ENCODE measurements around the gene PAGE2B. TPM values are rescaled to one million over a fixed set of nuclear protein-coding genes. Genes with fewer than 3 reads are reported as not detected.
"Not testable (repeated sequence)": the region's sequence is repeated elsewhere in the genome, so short reads cannot be mapped to it uniquely, and the experiment has no call there.

PAGE2B gene
- total RNA-seq, 1 donor from 2014 or later: not detected

DNA sequence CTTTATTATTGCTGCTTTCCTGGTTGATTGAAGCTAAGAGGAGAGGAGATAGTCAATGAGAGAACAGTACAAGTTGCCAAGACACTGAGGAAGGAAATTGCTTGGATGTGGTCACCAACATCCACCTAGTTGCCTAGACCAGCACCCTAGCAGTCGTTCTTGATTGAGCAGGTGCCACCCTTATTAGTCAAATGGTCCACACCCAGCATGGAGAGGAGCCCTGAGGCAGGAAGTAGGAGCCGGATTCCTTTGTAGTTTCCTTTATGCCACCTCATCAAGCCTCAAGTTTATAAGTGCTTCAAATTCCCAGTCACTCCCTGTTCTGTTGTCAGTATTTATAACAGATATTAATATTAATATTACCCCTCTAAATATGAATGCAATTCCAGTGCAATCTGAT lies 33.1 kb downstream of the PAGE2B start:
- intact Hi-C loops (cut with micrococcal nuclease): no loop called here

DNA sequence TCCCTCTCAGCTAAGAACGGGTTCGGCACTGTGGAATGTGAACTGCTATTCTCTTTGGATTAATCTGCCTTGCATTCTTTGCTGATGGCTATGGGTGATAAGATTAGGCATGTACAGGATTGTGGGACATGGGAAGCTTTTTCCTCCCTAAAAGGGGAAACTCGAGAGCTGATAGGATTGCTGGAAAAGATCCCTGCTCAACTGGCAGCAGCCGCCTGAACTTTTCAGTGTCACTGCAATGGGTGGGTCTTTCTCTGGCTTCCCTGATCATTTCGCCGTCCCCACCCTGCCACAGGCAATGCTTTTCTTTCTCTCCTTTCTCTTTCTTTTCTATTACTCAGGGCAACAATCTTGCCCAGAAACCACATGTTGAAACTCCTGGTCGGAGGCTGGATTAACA lies 34.5 kb downstream of the PAGE2B start:
- intact Hi-C loops (cut with micrococcal nuclease): no loop called here

DNA sequence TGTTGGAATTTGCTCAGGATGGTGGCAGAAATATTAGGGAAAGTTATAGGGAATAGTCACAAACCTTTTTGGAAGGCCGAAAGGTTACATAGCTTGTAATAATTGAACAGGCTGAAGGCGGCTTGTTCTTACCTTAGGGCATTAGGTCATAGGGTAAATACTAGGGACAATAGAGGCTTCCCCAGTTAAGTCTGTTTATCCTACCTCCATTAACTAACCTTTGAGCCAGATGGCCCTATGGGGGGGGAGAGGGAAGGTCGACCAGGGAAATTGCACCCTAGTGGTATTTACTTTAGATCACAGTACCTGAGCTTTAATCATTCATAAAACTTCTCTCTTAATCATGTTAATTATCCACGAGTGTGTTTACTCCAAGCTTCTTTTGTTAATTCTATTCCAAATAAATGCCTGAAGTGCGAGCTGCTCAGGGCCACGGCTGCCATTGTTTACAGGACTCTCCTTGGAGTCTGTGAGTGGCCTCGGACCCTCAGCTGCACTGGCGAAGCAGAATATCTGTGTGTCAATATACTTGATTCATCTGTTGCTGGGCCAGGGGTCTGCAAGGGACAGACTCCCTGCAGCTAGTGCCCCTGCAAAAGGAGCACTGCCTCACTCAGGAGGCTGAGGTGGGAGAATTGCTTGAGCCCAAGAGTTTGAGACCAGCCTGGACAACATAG lies 36.9 kb downstream of the PAGE2B start:
- intact Hi-C loops (cut with micrococcal nuclease): no loop called here

DNA sequence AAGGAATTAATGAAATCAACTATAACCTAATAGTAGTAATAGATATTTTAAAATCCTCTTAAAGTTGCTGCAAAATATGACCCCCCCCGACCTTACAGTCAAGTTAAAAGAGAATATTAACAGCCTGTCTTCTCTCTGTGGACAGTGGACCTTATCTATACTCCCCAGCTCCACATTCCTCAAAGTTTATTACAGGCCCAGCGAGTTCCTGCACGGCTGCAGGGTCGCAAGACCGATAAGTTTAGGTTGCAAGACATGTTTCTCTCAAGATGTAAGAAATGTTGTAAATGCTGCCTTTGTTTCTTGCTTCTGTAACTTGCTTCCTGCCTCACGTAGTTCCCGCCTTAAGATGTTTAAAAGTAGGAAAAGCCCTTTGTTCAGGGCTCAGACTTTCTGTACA lies 41.8 kb downstream of the PAGE2B start:
- intact Hi-C loops (cut with micrococcal nuclease): not testable (repeated sequence)

DNA sequence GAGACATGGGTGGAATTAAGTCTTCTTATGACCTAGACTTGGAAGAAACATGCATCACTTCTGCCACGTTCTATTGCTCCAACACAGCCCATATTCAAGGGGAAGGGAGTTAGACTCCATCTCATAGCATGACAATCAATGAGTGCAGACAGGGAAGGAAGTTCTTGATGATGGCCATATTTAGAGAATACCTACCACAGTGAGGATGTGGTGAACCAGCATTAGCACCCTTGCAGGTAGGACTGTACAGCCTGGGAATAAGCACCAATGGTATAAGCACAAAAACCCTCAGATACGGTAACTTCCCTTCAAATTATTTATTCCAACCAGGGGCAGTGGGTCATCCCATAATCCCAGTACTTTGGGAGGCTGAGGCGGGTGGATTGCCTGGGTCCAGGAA lies 43.7 kb downstream of the PAGE2B start:
- intact Hi-C loops (cut with micrococcal nuclease): no loop called here

DNA sequence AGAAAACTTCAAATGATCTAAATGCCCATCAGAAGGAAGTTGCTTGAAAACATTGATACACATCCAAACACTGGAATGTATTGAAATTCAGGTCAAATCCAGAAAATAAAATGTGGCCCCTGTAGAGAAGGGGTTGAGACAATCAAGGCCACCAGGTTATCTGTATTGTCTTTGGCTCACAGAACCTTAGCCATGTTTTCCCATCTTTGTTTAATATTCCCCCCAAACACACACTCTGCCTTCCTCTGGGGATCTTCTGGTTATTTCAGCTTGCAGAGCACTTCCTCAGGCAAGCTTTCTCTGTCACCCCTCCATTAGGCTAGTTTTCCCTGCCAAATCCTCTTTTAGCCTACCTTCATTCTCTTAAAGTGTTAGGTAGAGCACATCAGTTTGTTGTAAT lies 44.4 kb downstream of the PAGE2B start:
- intact Hi-C loops (cut with micrococcal nuclease): no loop called here

DNA sequence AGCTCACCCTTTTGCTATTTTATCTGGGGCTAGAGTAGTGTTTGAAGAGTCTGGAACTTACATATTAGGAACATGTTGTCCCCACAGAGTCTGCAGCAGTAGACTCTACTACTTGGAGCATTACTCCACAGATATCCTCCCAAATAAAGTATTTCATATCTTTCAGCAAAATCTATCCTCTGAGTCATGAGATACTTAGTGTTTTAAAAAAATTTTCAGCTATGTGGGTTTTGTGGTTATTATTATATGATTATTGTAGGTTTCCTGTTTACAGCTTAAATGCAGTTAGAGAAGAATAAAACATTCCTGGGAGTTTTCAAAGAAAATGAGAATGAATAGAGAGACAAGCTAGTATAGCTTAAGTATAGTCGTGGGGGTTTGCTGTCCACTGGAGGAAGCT lies 44.9 kb downstream of the PAGE2B start:
- intact Hi-C loops (cut with micrococcal nuclease): no loop called here

DNA sequence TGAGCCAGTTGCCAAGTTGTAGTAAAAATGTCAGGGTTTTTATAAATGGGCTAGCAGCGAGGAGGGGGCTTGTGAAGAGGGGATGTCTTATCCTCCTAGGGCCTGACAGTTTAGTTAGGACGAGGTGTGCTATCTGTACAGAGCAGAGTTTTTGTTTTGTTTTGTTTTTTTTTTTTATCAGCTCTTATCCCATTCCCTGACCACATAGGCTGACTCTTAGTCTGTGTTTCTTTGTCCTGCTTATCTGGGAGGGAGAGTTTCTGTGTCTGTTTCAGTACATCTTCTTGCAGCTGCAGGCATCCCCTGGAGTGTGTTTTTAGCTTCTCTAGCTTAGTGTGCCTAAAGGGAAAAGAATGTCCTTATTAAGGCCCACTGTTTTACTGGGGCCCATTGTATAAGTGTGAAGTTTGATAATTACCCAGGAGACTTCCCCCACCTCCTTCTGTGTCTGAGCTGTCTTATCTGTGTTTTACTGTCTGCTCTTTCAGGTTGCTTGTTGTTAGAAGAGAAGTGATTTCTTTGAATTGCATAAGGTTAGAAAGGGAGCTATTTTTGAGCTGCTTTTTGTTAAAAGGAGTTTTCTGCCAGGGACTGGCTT lies 46.0 kb downstream of the PAGE2B start:
- intact Hi-C loops (cut with micrococcal nuclease): no loop called here

DNA sequence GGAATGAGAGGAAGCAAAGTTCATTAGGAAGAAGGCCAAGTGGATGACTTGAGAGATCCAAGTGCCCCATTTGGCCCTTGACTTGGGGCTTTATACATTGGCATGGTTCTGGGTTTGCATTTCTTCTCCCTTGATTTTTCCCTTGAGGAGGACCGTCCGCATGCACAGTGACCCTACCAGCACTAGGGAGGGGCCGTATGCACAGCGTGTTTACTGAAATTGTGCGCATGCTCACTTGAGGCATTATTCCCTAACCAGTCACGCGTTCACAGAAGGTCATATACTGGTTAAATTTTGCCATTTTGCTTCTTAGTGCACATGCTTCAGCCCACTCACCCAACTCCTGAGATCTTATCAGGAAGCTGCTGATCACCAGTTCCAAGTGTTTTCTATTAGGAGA lies 49.1 kb downstream of the PAGE2B start:
- intact Hi-C loops (cut with micrococcal nuclease): no loop called here

DNA sequence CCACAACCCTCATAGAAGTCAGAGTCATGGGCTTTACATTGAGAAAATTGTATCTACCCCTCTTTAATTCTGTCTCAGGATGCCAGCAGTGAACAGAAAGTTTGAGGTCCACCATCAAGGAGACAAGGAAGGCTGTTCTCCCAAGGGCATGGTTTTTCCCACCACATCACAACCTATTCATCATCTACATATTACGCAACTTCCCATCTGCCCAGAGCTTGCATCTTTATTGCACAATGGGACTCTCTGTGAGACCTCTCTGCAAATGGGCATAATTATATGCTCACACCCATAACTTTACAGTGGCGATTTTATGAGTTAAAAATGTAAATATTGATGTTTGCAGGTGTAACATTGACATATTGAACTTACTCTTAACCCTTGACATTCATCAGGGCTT lies 52.9 kb downstream of the PAGE2B start:
- intact Hi-C loops (cut with micrococcal nuclease): no loop called here

Other genes with a start within 250 kb of the PAGE2B start
- 1.5 and 1.8 TPM in 2 replicates for gene TRO, start 154.2 kb upstream of the PAGE2B start, total RNA-seq
- gene PFKFB1, start 80.8 kb upstream of the PAGE2B start, total RNA-seq: 0.15 and 0.56 TPM in 2 replicates
- 24.7 and 26.0 TPM in 2 replicates for gene APEX2, start 74.7 kb upstream of the PAGE2B start, total RNA-seq
- gene ALAS2, start 44.1 kb upstream of the PAGE2B start, total RNA-seq: not detected in 2 replicates
- not detected in 2 replicates for gene PAGE2, start 14.0 kb downstream of the PAGE2B start, total RNA-seq
- not detected in 2 replicates for gene PAGE5, start 145.3 kb downstream of the PAGE2B start, total RNA-seq
- gene PAGE3, start 189.9 kb downstream of the PAGE2B start, total RNA-seq: not detected in 2 replicates